OCI-M1 (cell line): ENCODE measurements around the gene SUCO.
"Not testable (repeated sequence)": the region's sequence is repeated elsewhere in the genome, so short reads cannot be mapped to it uniquely, and the experiment has no call there.

ENCODE experiments used
- DNase-seq: peaks from one replicate; lab custom pipeline; 2025; lab: John Stamatoyannopoulos, UW

SUCO gene

DNA sequence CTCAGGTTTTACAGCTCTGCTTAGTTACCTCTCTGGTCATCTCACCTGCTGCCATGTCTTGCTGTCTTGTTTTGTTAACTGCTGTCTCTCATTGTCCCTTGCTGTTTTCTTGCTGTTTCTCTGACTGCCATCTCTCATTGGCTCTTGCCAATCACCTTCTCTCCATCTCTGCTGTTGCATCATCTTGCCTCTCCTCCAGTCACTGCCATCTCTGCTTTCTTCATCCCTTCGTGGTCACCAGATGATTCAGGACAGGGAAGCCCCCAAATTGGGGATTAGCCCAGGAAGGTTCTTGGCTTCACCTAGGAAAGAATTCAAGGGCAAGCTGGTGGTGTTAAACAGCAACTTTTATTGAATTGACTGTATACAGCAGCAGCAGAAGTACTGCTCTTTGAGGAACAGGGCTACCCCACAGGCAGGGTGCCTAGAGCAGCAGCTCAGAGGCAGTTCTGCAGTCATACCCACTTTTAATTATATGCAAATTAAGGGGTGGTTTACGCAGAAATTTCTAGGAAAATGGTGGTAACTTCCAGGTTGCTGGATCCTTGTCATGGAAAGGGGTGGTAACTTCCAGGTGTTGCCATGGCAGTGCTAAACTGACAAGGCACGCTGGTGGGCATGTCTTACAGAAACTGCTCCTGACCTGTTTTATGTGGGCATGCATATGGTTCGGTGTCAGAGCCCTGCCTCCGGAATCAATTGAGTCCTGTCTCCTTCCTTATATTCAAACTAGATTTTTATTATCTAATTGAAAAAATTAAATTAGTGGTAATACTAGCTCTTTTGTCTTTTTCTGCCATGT lies 33.4 kb downstream of the SUCO start:
- peak; percentile 45 for DNase-seq

- no peak for DNase-seq
Measured at GRCh38 chr1:172567720-172568119, 34.8 kb downstream of the SUCO start.

DNA sequence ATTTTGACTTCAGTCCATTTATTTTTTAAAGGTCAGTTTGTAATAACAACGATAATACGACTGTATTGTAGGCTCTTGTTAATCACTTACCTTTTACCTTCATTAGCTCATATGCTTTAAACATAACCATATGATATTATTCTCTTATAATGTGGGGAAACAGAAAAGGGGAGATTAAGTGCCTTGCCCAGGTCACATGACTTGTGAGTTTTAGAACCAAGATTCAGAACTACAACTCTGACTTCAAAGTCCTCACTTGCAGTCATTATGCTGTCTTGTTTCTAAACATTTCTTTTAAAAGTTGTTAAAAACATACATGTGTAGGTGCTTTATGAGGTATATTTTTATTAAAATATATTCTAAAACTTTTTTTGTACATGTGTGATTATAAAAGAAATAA lies 41.1 kb downstream of the SUCO start:
- DNase-seq, result no peak

DNA sequence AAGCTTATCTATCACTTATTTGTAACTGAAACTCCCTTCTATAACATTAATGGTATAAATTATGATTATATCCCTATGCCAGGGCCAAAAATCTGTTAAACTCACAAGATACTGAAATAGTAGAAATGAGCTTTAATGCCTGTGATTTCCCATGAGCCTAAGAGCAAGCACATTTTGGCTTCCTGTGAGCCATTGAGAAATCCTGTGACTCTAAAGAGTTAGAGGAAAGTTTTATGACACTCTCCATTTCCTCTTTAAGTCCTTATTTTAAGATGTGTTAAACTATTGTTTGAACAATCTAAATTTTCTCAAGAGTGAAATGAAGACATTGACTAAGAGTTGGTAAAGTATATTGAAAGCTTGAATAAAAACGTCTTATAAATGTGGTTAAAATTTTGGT lies 45.6 kb downstream of the SUCO start:
- no peak for DNase-seq

DNA sequence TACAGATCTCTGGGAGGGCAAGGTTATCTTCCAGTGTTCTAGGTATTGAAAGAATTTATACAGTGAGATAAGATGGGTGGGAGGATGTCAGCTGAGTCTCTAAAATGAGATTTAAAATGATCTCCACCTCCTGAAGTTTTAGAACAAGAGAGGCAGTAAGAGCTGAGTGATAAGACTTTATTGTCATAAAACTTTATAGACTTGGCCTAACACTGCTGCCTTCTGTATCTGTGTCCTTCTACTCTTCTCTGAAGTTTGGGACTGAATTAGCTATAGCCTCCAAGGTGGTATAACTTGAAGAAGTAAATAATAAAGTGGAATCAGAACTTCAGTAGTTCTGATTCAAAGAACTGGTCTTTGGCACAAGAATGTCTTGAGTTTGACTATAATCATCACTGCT lies 48.3 kb downstream of the SUCO start:
- DNase-seq, result peak; percentile 41

DNA sequence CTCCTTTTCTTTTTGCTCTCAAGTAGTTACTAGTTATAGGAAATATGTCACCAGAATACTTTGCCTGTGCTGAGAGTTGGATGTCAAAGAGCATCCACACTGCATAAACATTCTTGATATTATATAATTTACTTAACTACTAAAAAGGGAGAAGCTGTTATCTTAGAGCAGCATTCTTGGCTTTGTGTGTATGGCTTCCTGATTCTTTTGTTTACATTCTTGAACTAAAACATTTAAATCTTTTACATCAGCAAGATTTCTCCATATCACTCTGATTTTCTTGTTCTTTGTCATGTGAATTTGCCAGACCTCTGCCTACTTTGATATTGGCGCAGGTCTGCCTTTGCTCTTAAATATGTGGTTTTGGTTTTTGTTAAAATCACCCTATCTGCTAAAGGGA lies 48.8 kb downstream of the SUCO start:
- DNase-seq, result peak; percentile 75

- DNase-seq, result peak; percentile 49
Measured at GRCh38 chr1:172582889-172583288, 49.9 kb downstream of the SUCO start.

GRCh38 chr1:172585348-172585747 lies 52.4 kb downstream of the SUCO start:
- DNase-seq, result no peak

GRCh38 chr1:172585861-172586260 lies 52.9 kb downstream of the SUCO start:
- no peak for DNase-seq

DNA sequence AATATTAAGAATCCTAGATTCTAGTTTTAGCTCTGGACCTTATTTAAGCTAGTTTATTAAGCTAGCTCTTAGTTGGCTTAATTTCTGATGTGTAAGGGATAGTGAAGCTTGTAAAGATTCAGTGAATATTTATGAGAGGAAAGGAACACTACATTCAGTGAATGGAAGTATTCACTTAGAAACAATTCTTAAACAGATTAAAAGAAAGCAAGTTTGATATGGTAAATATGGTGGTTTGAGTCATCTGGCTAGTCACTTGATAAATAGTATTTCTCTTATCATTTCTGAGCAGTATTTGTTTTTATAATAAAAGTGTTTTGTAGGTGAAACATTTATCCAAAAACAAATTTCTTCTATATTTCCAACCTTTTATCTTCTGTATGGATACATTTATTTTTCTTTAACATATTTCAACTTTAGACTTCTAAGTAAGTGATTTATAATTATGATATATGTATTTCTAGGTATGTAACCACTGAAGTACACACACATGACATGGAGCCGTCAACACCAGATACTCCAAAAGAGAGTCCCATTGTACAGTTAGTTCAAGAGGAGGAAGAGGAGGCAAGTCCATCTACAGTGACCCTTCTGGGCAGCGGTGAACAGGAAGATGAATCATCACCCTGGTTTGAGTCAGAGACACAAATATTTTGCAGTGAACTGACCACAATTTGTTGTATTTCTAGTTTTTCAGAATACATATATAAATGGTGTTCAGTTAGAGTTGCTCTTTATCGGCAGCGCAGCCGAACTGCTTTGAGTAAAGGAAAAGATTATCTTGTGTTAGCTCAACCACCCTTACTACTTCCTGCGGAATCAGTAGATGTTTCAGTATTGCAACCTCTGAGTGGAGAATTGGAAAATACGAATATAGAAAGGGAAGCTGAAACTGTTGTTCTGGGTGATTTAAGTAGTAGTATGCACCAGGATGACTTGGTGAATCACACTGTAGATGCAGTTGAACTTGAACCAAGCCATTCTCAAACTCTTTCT lies 55.6 kb downstream of the SUCO start:
- DNase-seq, result no peak

- no peak for DNase-seq
Measured at GRCh38 chr1:172589553-172589952, 56.6 kb downstream of the SUCO start.

DNA sequence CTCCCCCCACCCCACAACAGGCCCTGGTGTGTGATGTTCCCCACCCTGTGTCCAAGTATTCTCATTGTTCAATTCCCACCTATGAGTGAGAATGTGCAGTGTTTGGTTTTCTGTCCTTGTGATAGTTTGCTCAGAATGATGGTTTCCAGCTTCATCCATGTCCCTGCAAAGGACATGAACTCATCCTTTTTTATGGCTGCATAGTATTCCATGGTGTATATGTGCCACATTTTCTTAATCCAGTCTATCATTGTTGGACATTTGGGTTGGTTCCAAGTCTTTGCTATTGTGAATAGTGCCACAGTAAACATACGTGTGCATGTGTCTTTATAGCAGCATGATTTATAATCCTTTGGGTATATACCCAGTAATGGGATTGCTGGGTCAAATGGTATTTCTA lies 58.5 kb downstream of the SUCO start:
- DNase-seq, result not testable (repeated sequence)

DNA sequence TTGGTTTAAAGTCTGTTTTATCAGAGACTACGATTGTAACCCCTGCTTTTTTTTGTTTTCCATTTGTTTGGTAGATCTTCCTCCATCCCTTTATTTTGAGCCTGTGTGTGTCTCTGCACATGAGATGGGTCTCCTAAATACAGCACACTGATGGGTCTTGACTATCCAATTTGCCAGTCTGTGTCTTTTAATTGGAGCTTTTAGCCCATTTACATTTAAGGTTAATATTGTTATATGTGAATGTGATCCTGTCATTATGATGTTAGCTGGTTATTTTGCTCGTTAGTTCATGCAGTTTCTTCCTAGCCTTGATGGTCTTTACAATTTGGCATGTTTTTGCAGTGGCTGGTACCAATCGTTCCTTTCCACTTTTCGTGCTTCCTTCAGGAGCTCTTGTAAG lies 62.1 kb downstream of the SUCO start:
- DNase-seq, result not testable (repeated sequence)

GRCh38 chr1:172596782-172597181 lies 63.8 kb downstream of the SUCO start:
- DNase-seq, result not testable (repeated sequence)

GRCh38 chr1:172599912-172600311 lies 67.0 kb downstream of the SUCO start:
- peak; percentile 61 for DNase-seq

DNA sequence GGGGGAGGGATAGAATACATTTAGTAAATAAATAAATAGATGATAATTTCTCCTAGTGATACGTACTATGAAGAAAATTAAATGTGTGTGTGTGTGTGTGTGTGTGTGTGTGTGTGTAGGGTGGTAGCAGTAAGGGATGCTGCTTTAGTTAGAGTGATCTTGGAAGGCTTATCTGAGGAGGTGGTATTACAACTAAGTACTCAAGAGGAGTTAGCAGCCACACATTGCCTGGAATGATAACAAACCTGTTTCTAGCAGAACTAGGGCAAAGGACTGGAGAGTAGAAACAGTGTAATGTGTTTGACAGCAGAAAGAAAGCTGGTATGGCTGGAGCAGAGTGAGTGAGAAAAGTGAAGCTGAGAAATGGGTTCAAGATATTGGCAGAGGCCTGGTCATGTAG lies 67.7 kb downstream of the SUCO start:
- peak; percentile 35 for DNase-seq

DNA sequence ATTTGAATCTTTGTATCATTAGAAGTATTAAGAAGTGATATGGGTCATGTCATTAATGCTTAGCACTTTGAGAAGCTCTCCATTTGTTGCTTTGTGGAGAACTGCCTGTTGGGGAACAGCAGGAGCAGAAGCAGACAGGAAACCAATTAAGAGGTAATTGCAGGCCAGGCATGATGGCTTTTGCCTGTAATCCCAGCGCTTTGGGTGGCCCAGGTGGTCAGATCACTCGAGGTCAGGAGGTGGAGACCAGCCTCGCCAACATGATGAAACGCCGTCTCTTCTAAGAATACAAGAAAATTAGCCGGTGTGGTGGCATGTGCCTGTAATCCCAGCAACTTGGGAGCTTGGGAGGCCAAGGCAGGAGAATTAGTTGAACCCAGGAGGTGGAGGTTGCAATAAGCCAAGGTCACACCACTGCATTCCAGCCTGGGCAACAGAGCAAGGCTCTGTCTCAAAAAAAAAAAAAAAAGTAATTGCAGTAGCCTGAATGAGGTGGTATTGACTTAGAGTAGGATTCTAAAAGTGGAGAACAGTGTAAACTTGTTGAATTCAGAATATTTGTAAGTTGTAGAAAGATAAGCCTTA lies 68.2 kb downstream of the SUCO start:
- DNase-seq, result no peak

DNA sequence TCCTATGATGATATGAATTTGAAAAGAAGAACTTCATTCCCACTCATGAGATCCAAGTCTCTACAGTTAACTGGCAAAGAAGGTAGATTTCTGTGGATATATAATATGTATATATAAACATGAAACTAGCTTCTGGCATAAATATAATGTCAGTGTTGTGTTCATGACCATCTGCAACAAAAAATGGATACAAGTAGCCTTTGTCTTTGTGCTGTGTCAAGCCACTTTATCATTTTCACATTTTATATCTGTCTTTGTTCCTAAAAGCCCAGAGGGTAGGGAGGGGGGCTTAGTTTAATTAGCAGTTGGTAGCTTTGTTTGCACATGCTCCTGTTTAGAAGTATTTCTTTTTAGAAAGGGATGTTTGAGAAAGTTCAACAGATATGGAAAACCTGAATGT lies 69.8 kb downstream of the SUCO start:
- no peak for DNase-seq

DNA sequence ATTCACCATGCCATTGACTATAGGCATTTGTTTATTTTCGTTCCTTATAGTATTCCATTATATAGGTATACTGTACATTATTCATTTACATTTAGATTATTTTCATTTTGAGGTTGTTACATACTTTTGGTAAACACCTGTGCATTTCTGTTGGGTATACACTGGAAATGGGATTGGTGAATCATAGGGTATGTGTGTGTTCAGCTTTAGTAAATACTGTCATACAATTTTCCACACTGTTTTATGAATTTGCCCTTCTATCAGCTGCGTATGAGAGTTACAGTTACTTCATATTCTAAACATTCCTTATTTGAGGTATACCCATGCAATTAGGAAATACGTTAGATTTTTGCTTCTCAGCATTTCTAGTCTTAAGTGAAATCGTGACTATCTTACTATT lies 70.9 kb downstream of the SUCO start:
- no peak for DNase-seq

DNA sequence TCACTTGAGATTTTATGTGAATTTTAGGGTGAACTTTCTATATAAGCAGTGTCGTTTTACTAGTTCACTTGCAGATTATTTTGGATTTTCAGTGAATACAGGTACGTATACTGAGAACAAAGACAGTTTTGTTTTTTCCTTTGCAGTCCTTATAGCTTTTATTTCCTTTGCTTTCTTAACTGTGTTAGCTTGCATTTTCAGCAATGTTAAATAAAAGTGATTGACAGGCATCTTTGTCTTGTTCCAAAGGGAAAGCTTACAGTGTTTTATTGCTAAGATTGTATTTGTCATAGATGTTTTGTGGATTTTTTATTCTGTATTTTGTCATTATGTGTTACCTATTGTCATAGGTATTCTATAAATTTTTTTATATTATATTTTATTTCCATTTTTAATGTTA lies 72.7 kb downstream of the SUCO start:
- no peak for DNase-seq

DNA sequence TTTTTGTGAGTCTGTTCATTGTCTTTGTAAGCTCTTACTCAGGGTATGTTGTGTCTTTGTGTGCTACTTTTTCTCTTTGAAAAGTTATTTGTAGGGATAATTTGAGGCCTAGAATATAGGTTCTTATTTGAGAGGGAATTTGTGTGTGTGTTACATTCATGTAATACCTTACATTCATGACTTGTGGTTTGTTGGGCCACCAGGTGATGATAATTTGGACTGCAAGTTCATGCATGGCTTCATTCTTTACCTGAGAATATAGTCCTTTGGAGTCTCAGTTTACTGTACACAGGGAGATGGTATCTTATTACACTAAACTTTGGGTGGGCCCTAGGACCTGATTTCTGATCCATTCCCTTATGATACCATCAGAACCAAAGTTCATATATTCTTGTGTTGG lies 74.2 kb downstream of the SUCO start:
- no peak for DNase-seq

- peak; percentile 37 for DNase-seq
Measured at GRCh38 chr1:172608098-172608601, 75.2 kb downstream of the SUCO start.
